IPS DF 6.9 (cell line): Measurements from ENCODE around the gene UVRAG.

Source experiments
- DNase-seq: peaks from one replicate; pipeline ENCODE4 v3.0.0-alpha.2; 2013; ENCODE audit warnings: low read depth, low spot score
- H3K27ac ChIP-seq: one replicate; pipeline ENCODE4 v1.5.1; 2013; ENCODE audit warnings: low read length, control low read depth
- H3K27me3 ChIP-seq: 2 replicates; pipeline ENCODE4 v1.6.1; 2013; ENCODE audit warnings: mild to moderate bottlenecking, low read length; ENCODE audit not compliant: control insufficient read depth, insufficient read depth
- H3K36me3 ChIP-seq: 2 replicates; pipeline ENCODE4 v1.6.1; 2013; ENCODE audit warnings: low read length; ENCODE audit not compliant: control insufficient read depth, insufficient read depth
- H3K4me1 ChIP-seq: 2 replicates; pipeline ENCODE4 v1.6.1; 2013; ENCODE audit warnings: low read length; ENCODE audit not compliant: control insufficient read depth, insufficient read depth
- H3K4me3 ChIP-seq: 2 replicates; pipeline ENCODE4 v1.5.1; 2013; ENCODE audit warnings: mild to moderate bottlenecking, low read length
- H3K9me3 ChIP-seq: 2 replicates; pipeline ENCODE4 v1.6.1; 2013; ENCODE audit warnings: low read length, inconsistent platforms; ENCODE audit not compliant: control insufficient read depth, insufficient read depth
- WGBS: extraction: QIAGEN DNeasy Blood & Tissue Kit; methylation state at CpG from one replicate; pipeline ENCODE4 v1.1.7; 2013; ENCODE audit warnings: mixed read lengths, missing lambda C conversion rate; ENCODE audit not compliant: insufficient read length, insufficient coverage; 5-methylcytosine and 5-hydroxymethylcytosine counted together

The UVRAG gene

DNA sequence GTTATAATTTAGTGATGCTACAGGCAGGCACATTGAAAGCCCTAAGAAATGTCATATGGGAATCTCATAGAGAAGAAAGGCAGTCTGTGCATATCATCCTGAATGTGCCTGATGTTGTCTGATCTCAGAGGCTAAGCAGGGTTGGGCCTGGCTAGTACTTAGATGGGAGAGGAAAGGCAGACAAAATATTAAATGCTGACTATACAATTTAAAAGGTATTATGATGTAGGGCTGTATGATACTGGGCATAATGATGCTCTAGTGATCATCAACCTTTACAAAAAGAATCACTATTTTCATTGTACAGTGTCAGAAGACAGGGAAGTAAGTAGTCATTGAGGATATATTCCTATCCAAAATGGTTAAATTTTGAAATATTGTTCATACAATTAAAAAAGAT, 119.8 kb downstream of the UVRAG start:
- Histone ChIP-seq H3K36me3 (no peaks in the 10 kb centered on the region), H3K9me3 (no peaks in the 10 kb centered on the region), H3K4me3 (no peak overlapping the region), H3K27ac (no peak overlapping the region), H3K27me3 (no peaks in the 10 kb centered on the region), H3K4me1 (no peaks in the 10 kb centered on the region)
- no peak for DNase-seq

DNA sequence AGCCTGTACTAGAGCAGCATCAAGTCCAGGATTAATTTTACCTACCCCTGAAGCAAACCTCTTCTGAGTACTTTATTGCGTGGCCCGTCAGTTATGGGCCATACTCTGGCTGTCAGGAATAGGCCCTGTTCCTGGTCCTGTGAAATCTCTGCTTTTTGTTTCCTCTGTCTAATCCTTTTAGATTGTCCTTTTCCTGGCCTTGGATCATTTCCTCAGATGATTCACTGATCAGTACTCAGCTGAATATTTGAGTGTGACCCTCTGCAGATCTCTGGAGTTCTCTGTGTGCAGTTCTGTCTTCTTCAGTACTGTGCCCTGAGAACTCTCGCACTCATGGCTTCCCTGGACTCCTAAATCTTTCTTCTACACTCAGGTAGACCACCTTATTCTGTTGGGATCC, 123.5 kb downstream of the UVRAG start:
- no peak overlapping the region for H3K4me3 ChIP-seq
- no peaks in the 10 kb centered on the region for H3K27me3 ChIP-seq
- H3K4me1 ChIP-seq: no peaks in the 10 kb centered on the region
- WGBS: no CpG with 5 or more reads among the region's 3 CpGs
- no peak for DNase-seq
- H3K36me3 ChIP-seq: no peaks in the 10 kb centered on the region
- H3K9me3 ChIP-seq: no peaks in the 10 kb centered on the region
- H3K27ac ChIP-seq: no peak overlapping the region

DNA sequence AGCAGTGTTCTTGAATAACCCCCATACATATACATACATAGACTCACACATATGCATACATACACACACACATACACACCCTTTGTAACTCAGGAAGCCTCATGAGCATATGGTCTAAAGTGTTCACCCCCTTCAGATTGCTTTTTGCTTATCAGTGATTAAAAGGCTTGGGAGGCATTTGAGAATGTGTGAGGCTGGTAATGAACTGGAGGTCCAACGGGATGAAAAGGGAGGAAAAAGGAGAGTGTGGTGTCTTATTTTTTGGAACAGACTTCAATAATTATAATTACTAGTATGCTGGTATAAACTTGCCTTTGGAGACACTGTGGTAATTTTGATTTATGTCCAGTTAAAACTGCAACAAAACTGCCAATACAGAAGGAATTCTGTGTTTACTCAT, 124.5 kb downstream of the UVRAG start:
- no peak for DNase-seq
- Histone ChIP-seq H3K4me3 (no peak overlapping the region), H3K36me3 (no peaks in the 10 kb centered on the region), H3K27ac (no peak overlapping the region), H3K27me3 (no peaks in the 10 kb centered on the region), H3K9me3 (no peaks in the 10 kb centered on the region), H3K4me1 (no peaks in the 10 kb centered on the region)
- no CpG with 5 or more reads among the region's 1 CpG for WGBS

DNA sequence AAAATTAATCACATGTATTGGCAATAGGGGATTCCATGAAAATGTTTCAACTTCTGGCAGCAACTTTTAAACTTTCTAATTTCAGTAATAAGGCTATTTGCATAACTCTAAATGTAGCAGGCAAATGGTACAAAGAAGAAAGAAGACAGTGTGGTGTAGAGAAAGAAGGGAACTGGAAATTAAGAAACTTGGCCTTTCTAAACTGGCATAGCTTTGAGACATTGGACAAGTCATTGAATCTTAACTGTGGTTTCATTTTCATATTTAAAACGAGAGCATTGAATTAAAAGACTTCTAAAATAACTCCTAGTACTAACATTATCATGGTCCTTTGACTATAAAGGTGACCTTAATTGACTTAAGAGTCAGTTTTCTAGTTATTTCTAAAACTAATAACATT, 125.0 kb downstream of the UVRAG start:
- H3K36me3 ChIP-seq: no peaks in the 10 kb centered on the region
- no peaks in the 10 kb centered on the region for H3K4me1 ChIP-seq
- H3K4me3 ChIP-seq: no peak overlapping the region
- no CpG with 5 or more reads among the region's 1 CpG for WGBS
- H3K9me3 ChIP-seq: no peaks in the 10 kb centered on the region
- H3K27me3 ChIP-seq: no peaks in the 10 kb centered on the region
- no peak for DNase-seq
- no peak overlapping the region for H3K27ac ChIP-seq

DNA sequence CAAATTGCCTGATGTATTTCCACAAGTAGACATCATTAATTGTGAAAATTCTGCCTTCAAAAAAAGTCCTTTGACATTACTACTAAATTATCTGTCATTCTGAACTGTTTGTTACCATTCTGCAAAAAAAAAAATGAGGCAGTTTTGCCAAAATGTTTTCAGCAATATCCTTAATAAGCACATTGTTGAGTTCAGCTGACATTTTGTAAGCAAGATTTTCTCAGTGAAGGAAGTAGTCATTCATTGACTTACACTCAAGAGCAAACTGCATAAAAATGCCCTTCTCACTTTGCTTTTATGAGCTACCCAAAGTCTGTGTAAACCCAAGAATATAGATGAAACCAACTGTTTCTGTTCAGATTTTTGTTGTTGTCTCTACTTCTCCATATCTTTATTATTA, 125.9 kb downstream of the UVRAG start:
- Histone ChIP-seq H3K4me1 (no peaks in the 10 kb centered on the region), H3K27me3 (no peaks in the 10 kb centered on the region), H3K9me3 (no peaks in the 10 kb centered on the region), H3K27ac (no peak overlapping the region), H3K4me3 (no peak overlapping the region), H3K36me3 (no peaks in the 10 kb centered on the region)
- DNase-seq: no peak

DNA sequence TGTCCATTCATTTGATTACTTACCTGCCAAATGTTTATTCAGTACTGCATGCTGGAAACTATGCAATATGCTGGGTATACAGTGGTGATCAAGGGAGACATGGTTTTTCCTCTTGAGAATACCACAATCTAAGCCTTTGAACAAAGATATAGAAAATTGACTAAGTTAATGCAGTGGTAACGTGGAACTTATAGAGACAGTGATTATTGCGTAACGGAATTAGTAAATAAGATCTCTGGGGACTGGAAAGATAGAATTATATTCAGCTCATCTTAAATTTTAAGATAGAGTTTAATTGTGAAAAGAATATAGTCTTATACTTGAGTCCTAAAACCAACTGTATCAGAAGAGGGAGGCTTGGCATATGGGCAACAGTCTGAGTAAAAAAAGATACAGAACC, 129.5 kb downstream of the UVRAG start:
- no peak overlapping the region for H3K4me3 ChIP-seq
- H3K27me3 ChIP-seq: no peaks in the 10 kb centered on the region
- WGBS: 100% methylated on average over 3 of the region's 3 CpGs
- H3K4me1 ChIP-seq: no peaks in the 10 kb centered on the region
- H3K36me3 ChIP-seq: no peaks in the 10 kb centered on the region
- DNase-seq: no peak
- no peak overlapping the region for H3K27ac ChIP-seq
- H3K9me3 ChIP-seq: no peaks in the 10 kb centered on the region

DNA sequence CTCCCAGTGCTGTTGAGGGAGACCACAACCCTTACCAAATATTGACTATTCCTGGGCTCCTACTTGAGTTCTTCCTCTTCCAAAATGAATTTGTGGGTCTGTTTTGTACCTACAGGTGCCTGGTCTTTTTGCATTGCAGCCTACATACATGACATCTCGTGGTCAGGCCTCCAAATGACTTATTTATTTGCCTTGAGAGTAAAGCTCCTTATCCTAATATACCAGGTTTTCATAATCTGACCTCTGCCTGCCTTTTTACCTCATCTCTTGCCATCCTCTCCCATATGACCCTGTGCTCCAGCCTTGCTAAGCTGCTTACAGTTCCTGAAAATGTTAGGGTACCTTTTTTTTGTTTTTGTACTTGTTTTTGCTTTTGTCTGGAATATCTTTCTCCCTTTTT, 130.4 kb downstream of the UVRAG start:
- WGBS: no CpG with 5 or more reads among the region's 1 CpG
- Histone ChIP-seq H3K27ac (no peak overlapping the region), H3K27me3 (no peaks in the 10 kb centered on the region), H3K4me3 (no peak overlapping the region), H3K36me3 (no peaks in the 10 kb centered on the region), H3K4me1 (no peaks in the 10 kb centered on the region), H3K9me3 (no peaks in the 10 kb centered on the region)
- DNase-seq: no peak

DNA sequence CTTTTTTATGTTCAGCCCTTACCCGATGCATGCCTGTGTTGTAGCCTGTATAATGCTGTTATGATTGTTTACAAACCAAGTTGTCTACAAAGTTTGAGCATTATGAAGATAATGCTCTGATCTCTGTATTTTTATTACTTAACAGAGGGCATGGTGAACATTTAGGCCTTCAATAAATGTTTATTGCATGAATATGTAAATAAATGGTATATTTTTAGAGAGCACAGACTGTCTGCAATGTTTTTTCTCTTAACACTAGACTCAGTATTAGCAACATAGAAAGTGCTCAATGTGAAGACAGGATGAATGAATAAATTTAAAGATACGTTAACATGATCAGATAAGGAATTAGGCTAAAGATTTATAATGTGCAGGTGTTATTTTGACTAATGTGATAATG, 130.9 kb downstream of the UVRAG start:
- no peaks in the 10 kb centered on the region for H3K27me3 ChIP-seq
- H3K27ac ChIP-seq: no peak overlapping the region
- H3K9me3 ChIP-seq: no peaks in the 10 kb centered on the region
- H3K36me3 ChIP-seq: no peaks in the 10 kb centered on the region
- WGBS: 100% methylated on average over 1 of the region's 2 CpGs
- H3K4me1 ChIP-seq: no peaks in the 10 kb centered on the region
- H3K4me3 ChIP-seq: no peak overlapping the region
- no peak for DNase-seq

DNA sequence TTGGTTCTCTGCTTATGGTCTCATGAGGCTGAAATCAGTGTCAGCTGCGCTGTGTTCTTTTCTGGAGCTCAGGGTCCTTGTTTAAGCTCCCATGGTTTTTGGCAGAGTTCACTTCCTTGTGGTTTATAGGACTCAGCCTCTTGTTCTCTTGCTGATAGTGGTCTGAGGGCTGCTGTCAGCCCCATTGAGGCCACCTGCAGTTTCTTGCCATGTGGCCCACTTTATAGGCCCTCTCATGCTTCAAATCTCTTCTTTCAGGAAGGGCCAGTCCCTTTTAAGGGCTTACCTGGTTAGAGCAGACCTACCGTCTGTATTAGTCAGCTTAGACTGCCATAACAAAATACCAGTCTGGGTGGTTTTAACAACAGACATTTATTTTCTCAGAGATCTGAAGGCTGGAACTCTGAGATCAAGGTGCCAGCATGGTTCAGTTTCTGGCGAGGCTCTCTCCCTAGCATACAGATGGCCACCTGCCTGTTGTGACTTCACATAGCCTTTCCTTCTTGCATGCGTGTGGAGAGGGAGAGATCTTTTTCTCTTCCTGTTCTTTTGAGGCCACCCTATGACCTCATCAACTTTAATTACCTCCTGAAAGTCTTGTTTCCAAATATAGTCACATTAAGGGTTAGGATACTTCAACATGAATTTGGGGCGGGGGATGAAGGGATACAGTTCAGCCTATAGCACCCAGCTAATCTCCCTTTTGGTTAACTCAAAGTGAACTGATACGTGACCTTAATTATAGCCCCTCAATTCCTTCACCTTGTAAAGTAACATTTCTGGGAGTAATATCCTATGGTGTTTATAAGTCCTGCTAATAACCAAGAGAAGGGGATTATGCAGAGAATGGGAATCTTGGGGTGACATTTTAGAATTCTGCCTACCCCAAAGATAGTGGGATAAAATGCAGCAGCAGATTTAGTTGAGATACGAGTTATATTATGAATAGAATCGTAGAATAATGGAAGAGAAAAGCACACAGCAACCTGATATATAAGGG, 131.8 kb downstream of the UVRAG start:
- 100% methylated on average over 2 of the region's 8 CpGs for WGBS
- Histone ChIP-seq H3K4me3 (no peak overlapping the region), H3K4me1 (no peaks in the 10 kb centered on the region), H3K9me3 (no peaks in the 10 kb centered on the region), H3K27me3 (no peaks in the 10 kb centered on the region), H3K27ac (no peak overlapping the region), H3K36me3 (no peaks in the 10 kb centered on the region)
- no peak for DNase-seq

DNA sequence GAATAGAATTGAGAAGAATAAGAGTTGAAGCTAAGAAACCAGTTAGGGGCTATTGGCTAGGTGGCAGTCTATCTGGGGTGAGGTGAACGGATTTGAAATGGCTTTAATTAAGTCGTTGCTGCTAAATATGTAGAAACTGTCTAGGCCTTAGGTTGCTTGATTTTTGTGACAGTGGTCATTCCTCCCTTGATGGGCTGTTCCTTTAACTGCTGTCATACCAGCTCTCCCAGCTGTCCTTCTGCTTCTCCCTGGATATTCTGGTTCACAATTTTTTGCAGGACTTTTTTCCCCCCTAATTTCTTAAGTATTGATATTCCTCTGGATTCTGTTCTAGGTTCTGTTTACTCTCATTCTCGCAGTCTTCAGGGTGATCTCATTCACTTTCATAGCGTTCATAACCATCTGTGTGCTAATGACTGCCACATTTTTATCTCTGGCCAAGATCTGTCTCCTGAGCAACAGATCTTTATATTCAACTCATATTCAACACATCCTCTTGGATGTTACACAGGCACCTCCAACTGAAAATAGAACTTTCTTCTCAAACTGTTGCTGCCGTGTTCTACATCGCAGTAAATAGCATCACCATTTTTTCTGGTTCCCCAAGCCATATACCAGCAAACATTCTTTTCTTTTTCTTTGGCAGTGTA, 134.1 kb downstream of the UVRAG start:
- Histone ChIP-seq H3K36me3 (no peaks in the 10 kb centered on the region), H3K4me3 (no peak overlapping the region), H3K9me3 (no peaks in the 10 kb centered on the region), H3K27me3 (no peaks in the 10 kb centered on the region), H3K27ac (no peak overlapping the region), H3K4me1 (no peaks in the 10 kb centered on the region)
- DNase-seq: no peak
- no CpG with 5 or more reads among the region's 6 CpGs for WGBS

DNA sequence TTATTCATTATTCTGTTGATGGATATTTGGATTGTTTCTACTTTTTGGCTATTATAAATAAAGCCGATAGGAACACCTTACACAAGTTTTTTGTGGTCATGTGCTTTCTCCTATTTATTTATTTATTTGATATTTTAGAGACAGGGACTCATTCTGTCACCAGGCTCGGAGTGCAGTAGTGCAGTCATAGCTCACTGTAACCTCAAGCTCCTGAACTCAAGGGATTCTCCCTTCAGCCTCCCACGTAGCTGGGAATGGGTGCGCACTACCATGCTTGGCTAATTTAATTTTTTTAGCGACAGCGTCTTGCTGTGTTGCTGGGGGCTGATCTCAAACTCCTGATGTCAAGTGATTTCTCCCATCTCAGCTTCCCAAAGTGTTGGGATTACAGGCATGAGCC, 135.1 kb downstream of the UVRAG start:
- Histone ChIP-seq H3K4me3 (no peak overlapping the region), H3K4me1 (no peaks in the 10 kb centered on the region), H3K36me3 (no peaks in the 10 kb centered on the region), H3K27ac (no peak overlapping the region), H3K9me3 (no peaks in the 10 kb centered on the region), H3K27me3 (no peaks in the 10 kb centered on the region)
- no peak for DNase-seq
- WGBS: no CpG with 5 or more reads among the region's 6 CpGs
